ENCODE measurements around the gene MRPL2.
"Not testable (repeated sequence)": the region's sequence is repeated elsewhere in the genome, so short reads cannot be mapped to it uniquely, and the experiment has no call there.

MRPL2 gene

GRCh38 chr6:43052225-43052841, 6.9 kb downstream of the MRPL2 start:
- no peak for DNase-seq

GRCh38 chr6:43050981-43051380, 8.3 kb downstream of the MRPL2 start:
- DNase-seq: no peak

GRCh38 chr6:43047998-43048397, 11.2 kb downstream of the MRPL2 start:
- DNase-seq: no peak

- no peak for DNase-seq
Measured at GRCh38 chr6:43045371-43045930, 13.8 kb downstream of the MRPL2 start.

- DNase-seq: no peak
Measured at GRCh38 chr6:43043310-43043709, 15.9 kb downstream of the MRPL2 start.

- DNase-seq: not testable (repeated sequence)
Measured at GRCh38 chr6:43041475-43041874, 17.8 kb downstream of the MRPL2 start.

- no peak for DNase-seq
Measured at GRCh38 chr6:43040542-43041257, 18.5 kb downstream of the MRPL2 start.

- no peak for DNase-seq
Measured at GRCh38 chr6:43038727-43039126, 20.5 kb downstream of the MRPL2 start.

GRCh38 chr6:43037706-43038105, 21.5 kb downstream of the MRPL2 start:
- no peak for DNase-seq

- no peak for DNase-seq
Measured at GRCh38 chr6:43037197-43037596, 22.0 kb downstream of the MRPL2 start.

- no peak for DNase-seq
Measured at GRCh38 chr6:43036712-43037111, 22.5 kb downstream of the MRPL2 start.

GRCh38 chr6:43035495-43036194, 23.6 kb downstream of the MRPL2 start:
- DNase-seq: no peak

- DNase-seq: no peak
Measured at GRCh38 chr6:43034190-43034525, 25.1 kb downstream of the MRPL2 start.

GRCh38 chr6:43033496-43034189, 25.6 kb downstream of the MRPL2 start:
- DNase-seq: no peak

GRCh38 chr6:43032326-43032725, 26.9 kb downstream of the MRPL2 start:
- no peak for DNase-seq

GRCh38 chr6:43029120-43029519, 30.1 kb downstream of the MRPL2 start:
- DNase-seq: no peak

GRCh38 chr6:43026365-43026764, 32.9 kb downstream of the MRPL2 start:
- DNase-seq: no peak

GRCh38 chr6:43024436-43024835, 34.8 kb downstream of the MRPL2 start:
- no peak for DNase-seq

GRCh38 chr6:43021270-43022047, 37.8 kb downstream of the MRPL2 start, which contains the start of gene RRP36:
TSS of gene RRP36 (plus strand) at chr6:43021623. CDS start at chr6:43021655, 32 bp downstream.
- peak; percentile 73 for DNase-seq

GRCh38 chr6:43020847-43021246, 38.4 kb downstream of the MRPL2 start:
- no peak for DNase-seq

GRCh38 chr6:43020052-43020705, 39.1 kb downstream of the MRPL2 start:
- DNase-seq: no peak

- DNase-seq: no peak
Measured at GRCh38 chr6:43019152-43019551, 40.1 kb downstream of the MRPL2 start.

Data from activated CD4-positive, CD25-positive, alpha-beta regulatory T cell treated with anti-CD3 and anti-CD28 coated beads, Interleukin-2, amount 50 U/mL, for 72 hours (primary cell).